ENCODE measurements around the gene FRG2B. TPM values are rescaled to one million over a fixed set of nuclear protein-coding genes. Genes with fewer than 3 reads are reported as not detected.

FRG2B gene
- 0.24 TPM in 1 of 5 replicates, not detected in the others for total RNA-seq (2022; extraction: Qiagen RNA extraction; ENCODE audit: low read depth)

DNA sequence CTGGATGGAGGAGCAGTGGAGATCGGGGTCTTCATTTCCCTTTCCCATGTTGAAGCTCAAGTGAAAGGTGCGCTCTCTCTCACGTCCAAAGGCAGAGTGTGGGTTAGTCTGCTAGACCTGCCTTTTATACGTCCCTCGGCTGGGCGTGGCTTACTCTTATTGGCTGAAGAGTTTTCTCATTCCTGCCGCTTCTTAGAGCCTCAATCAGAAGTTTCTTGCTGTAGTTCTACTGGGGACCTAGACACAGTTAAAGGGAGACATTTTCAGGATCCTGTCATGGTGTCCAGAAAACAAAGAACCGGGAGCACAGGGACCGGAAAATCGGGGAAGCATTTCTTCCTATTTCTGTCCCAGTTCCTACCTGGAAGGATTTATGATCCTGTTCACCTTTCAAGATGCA, at the start of gene FRG2B:
Gene FRG2B (minus strand): TSS at position 101 of the 400 bp plus-strand sequence. CDS start 53 bp downstream, at position 48.

Other genes with a start within 250 kb of the FRG2B start
- gene PAOX, start 247.5 kb downstream of the FRG2B start, total RNA-seq (2022; extraction: Qiagen RNA extraction; ENCODE audit: low read depth): 0.92 to 2.4 TPM (median 2.0 TPM) in 5 replicates
- 39.6 to 54.6 TPM (median 53.4 TPM) in 5 replicates for gene MTG1, start 232.6 kb downstream of the FRG2B start, total RNA-seq (2022; extraction: Qiagen RNA extraction; ENCODE audit: low read depth)
- 0.14 to 0.26 TPM (median 0.22 TPM) in 5 replicates for gene SPRN, start 202.2 kb downstream of the FRG2B start, total RNA-seq (2022; extraction: Qiagen RNA extraction; ENCODE audit: low read depth)
- gene SCART1, start 172.8 kb downstream of the FRG2B start, total RNA-seq (2022; extraction: Qiagen RNA extraction; ENCODE audit: low read depth): 0.15 to 0.40 TPM (median 0.26 TPM) in 5 replicates
- gene CYP2E1, start 99.4 kb downstream of the FRG2B start, total RNA-seq (2022; extraction: Qiagen RNA extraction; ENCODE audit: low read depth): 0.09 to 0.22 TPM (median 0.20 TPM) in 4 of 5 replicates, not detected in the other
- gene SYCE1, start 61.2 kb downstream of the FRG2B start, total RNA-seq (2022; extraction: Qiagen RNA extraction; ENCODE audit: low read depth): not detected in 5 replicates

Data from A549 treated with CpdA at 1 μM for 4 hours (cell line).